Measurements from ENCODE around the gene GALE.
A peak's percentile ranks its signal among the peaks of the same experiment; 100 is the strongest.
"Not testable (repeated sequence)": the region's sequence is repeated elsewhere in the genome, so short reads cannot be mapped to it uniquely, and the experiment has no call there.

GALE gene

GRCh38 chr1:23790696-23791515 lies 9.6 kb downstream of the GALE start, which contains the start of gene LYPLA2:
Gene LYPLA2, plus strand, starts transcription at chr1:23791145. Its CDS starts 1,538 bp downstream, at chr1:23792683.
- Histone ChIP-seq H3K4me2 (ENCODE audit: low read length) (peak within 1 kb of the TSS; percentile 53), H2AFZ (ENCODE audit: low read depth, low read length) (no peak within 1 kb of the TSS; the same call in 1 of the 2 replicates), H3K4me3 (ENCODE audit: low read length) (peak within 1 kb of the TSS; percentile 99), H3K9ac (ENCODE audit: low read length) (peak within 1 kb of the TSS; percentile 93), H3K79me2 (ENCODE audit: low read length) (peaks cover 24% of the 10 kb centered on the region), H3K36me3 (replicated peaks; ENCODE audit: low read depth, low read length) (peaks cover 12% of the 10 kb centered on the region), H3K27me3 (ENCODE audit: low read depth, low read length) (no peaks in the 10 kb centered on the region), H3K27ac (ENCODE audit: low read length) (peak within 1 kb of the TSS; percentile 37), H4K20me1 (ENCODE audit: insufficient read depth, low read length) (no peaks in the 10 kb centered on the region), H3K9me3 (ENCODE audit: insufficient read depth, low read length) (no peaks in the 10 kb centered on the region), H3K4me1 (ENCODE audit: low read length) (peaks cover 8% of the 10 kb centered on the region)
- no peak for TF ChIP-seq EZH2phosphoT487 (IDR thresholded peaks at IDR 0.05; ENCODE audit: low read depth)
- TF ChIP-seq, protein P1, sequence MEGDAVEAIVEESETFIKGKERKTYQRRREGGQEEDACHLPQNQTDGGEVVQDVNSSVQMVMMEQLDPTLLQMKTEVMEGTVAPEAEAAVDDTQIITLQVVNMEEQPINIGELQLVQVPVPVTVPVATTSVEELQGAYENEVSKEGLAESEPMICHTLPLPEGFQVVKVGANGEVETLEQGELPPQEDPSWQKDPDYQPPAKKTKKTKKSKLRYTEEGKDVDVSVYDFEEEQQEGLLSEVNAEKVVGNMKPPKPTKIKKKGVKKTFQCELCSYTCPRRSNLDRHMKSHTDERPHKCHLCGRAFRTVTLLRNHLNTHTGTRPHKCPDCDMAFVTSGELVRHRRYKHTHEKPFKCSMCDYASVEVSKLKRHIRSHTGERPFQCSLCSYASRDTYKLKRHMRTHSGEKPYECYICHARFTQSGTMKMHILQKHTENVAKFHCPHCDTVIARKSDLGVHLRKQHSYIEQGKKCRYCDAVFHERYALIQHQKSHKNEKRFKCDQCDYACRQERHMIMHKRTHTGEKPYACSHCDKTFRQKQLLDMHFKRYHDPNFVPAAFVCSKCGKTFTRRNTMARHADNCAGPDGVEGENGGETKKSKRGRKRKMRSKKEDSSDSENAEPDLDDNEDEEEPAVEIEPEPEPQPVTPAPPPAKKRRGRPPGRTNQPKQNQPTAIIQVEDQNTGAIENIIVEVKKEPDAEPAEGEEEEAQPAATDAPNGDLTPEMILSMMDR (IDR thresholded peaks at IDR 0.05; ENCODE audit: low read depth, low read length), result no peak

- no peak overlapping the region for H3K4me2 ChIP-seq (ENCODE audit: low read length)
- no peak overlapping the region for H3K4me3 ChIP-seq (ENCODE audit: low read length)
- no peak overlapping the region for H3K27ac ChIP-seq (ENCODE audit: low read length)
- no peaks in the 10 kb centered on the region for H4K20me1 ChIP-seq (ENCODE audit: insufficient read depth, low read length)
- H3K9ac ChIP-seq (ENCODE audit: low read length), result no peak overlapping the region
- H3K79me2 ChIP-seq (ENCODE audit: low read length), result peaks cover 30% of the 10 kb centered on the region
- no peaks in the 10 kb centered on the region for H3K9me3 ChIP-seq (ENCODE audit: insufficient read depth, low read length)
- H3K36me3 ChIP-seq (replicated peaks; ENCODE audit: low read depth, low read length), result peaks cover 19% of the 10 kb centered on the region
- TF ChIP-seq, protein P1 (IDR thresholded peaks at IDR 0.05; ENCODE audit: low read depth, low read length), result no peak
- TF ChIP-seq EZH2phosphoT487 (IDR thresholded peaks at IDR 0.05; ENCODE audit: low read depth), result no peak
- H2AFZ ChIP-seq (ENCODE audit: low read depth, low read length), result no peak overlapping the region
- peaks cover 8% of the 10 kb centered on the region for H3K4me1 ChIP-seq (ENCODE audit: low read length)
- H3K27me3 ChIP-seq (ENCODE audit: low read depth, low read length), result no peaks in the 10 kb centered on the region
Measured at GRCh38 chr1:23788695-23789094, 11.9 kb downstream of the GALE start.

DNA sequence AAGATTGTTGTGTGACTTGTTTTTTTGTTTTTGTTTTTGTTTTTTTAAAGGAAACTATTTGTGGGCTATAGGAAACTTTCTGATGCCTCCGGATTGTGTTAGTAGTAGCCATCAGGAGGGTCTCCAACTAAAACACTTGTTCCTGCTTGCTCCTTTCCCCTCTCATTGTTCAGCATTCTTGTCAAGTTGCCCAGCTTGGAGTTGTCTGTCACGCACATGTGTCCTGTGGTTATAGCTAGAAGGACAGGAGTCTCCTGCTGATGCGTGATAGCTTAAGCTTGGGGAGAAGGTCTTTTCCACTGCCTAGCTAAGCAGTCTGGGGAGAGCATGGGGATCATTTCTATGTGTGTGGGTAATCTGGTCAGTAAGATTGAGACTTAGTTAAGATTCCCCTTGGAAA lies 12.9 kb downstream of the GALE start:
- Histone ChIP-seq H3K79me2 (ENCODE audit: low read length) (peaks cover 27% of the 10 kb centered on the region), H3K27me3 (ENCODE audit: low read depth, low read length) (no peaks in the 10 kb centered on the region), H2AFZ (ENCODE audit: low read depth, low read length) (no peak overlapping the region), H3K4me1 (ENCODE audit: low read length) (peaks cover 8% of the 10 kb centered on the region), H3K9ac (ENCODE audit: low read length) (no peak overlapping the region), H3K4me3 (ENCODE audit: low read length) (no peak overlapping the region), H3K9me3 (ENCODE audit: insufficient read depth, low read length) (no peaks in the 10 kb centered on the region), H4K20me1 (ENCODE audit: insufficient read depth, low read length) (no peaks in the 10 kb centered on the region), H3K27ac (ENCODE audit: low read length) (no peak overlapping the region), H3K36me3 (replicated peaks; ENCODE audit: low read depth, low read length) (peaks cover 20% of the 10 kb centered on the region), H3K4me2 (ENCODE audit: low read length) (no peak overlapping the region)
- no peak for TF ChIP-seq EZH2phosphoT487 (IDR thresholded peaks at IDR 0.05; ENCODE audit: low read depth)
- TF ChIP-seq, protein P1 (IDR thresholded peaks at IDR 0.05; ENCODE audit: low read depth, low read length), result no peak

DNA sequence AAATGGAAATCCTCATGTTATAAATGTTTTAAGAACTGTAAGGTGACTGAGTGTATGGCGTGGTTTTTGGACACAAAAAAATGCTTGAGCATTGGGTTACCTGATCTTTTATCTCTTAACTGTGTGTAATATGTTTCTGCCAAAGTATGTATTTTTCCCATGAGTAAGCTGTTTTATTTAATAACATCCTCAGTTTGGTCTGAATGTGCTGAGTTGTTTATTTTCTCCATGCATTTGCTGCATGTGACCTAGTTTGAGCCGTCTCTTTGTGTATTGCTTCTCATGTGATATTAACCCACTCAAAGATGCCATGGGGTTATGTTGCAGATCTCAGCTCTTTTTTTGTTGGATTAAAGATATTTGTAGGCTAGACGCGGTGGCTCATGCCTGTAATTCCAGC lies 15.7 kb downstream of the GALE start:
- no peak overlapping the region for H3K4me3 ChIP-seq (ENCODE audit: low read length)
- TF ChIP-seq EZH2phosphoT487 (IDR thresholded peaks at IDR 0.05; ENCODE audit: low read depth), result no peak
- TF ChIP-seq, protein P1 (IDR thresholded peaks at IDR 0.05; ENCODE audit: low read depth, low read length), result no peak
- H2AFZ ChIP-seq (ENCODE audit: low read depth, low read length), result no peak overlapping the region
- peaks cover 27% of the 10 kb centered on the region for H3K36me3 ChIP-seq (replicated peaks; ENCODE audit: low read depth, low read length)
- no peaks in the 10 kb centered on the region for H4K20me1 ChIP-seq (ENCODE audit: insufficient read depth, low read length)
- H3K27me3 ChIP-seq (ENCODE audit: low read depth, low read length), result no peaks in the 10 kb centered on the region
- no peak overlapping the region for H3K27ac ChIP-seq (ENCODE audit: low read length)
- H3K9ac ChIP-seq (ENCODE audit: low read length), result no peak overlapping the region
- H3K79me2 ChIP-seq (ENCODE audit: low read length), result peaks cover 33% of the 10 kb centered on the region
- no peaks in the 10 kb centered on the region; the same call in 1 of the 2 replicates for H3K4me1 ChIP-seq (ENCODE audit: low read length)
- H3K9me3 ChIP-seq (ENCODE audit: insufficient read depth, low read length), result no peaks in the 10 kb centered on the region
- no peak overlapping the region for H3K4me2 ChIP-seq (ENCODE audit: low read length)

DNA sequence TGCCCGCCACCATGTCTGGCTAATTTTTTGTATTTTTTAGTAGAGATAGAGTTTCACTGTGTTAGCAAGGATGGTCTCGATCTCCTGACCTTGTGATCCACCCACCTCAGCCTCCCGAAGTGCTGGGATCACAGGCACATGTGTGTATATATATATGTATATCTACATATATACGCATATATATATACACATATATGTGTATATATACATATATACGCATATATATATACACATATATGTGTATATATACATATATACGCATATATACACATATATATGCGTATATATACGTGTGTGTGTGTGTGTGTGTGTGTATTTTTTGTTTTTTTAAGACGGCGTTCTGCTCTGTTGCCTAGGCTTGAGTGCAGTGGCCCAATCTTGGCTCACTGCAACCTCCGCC lies 17.4 kb downstream of the GALE start:
- not testable (repeated sequence) for H3K9me3 ChIP-seq (ENCODE audit: insufficient read depth, low read length); H3K4me2 ChIP-seq (ENCODE audit: low read length); H3K4me1 ChIP-seq (ENCODE audit: low read length); H3K27ac ChIP-seq (ENCODE audit: low read length); H2AFZ ChIP-seq (ENCODE audit: low read depth, low read length); H3K4me3 ChIP-seq (ENCODE audit: low read length); H4K20me1 ChIP-seq (ENCODE audit: insufficient read depth, low read length); H3K27me3 ChIP-seq (ENCODE audit: low read depth, low read length); H3K9ac ChIP-seq (ENCODE audit: low read length)
- Histone ChIP-seq H3K36me3 (replicated peaks; ENCODE audit: low read depth, low read length) (peaks cover 27% of the 10 kb centered on the region), H3K79me2 (ENCODE audit: low read length) (peaks cover 49% of the 10 kb centered on the region)

Measured in OCI-LY3 (cell line).